ENCODE measurements around the gene CABP7. TPM values are rescaled to one million over a fixed set of nuclear protein-coding genes. Genes with fewer than 3 reads are reported as not detected.

The CABP7 gene
- total and polyA plus RNA-seq, 4 donors = 0.08 TPM; not detected in 3

GRCh38 chr22:29773233-29773632 is 53.4 kb downstream of the CABP7 start:
- Histone ChIP-seq H3K36me3 (ENCODE audit: control insufficient read depth in 4 of 4, insufficient read depth in 3 of 4, low read depth in 1 of 4, low read length in 3 of 4) (peaks cover 0 to 16% (median 11%) of the 10 kb centered on the region in 4 donors), H3K9me3 (ENCODE audit: control insufficient read depth in 4 of 4, low read length in 3 of 4) (no peaks in the 10 kb centered on the region), H3K27ac (ENCODE audit: low read depth in 1 of 2, low read length in 2 of 2) (no peak overlapping the region), H3K9ac (ENCODE audit: low read depth in 1 of 2, low read length in 2 of 2) (no peak overlapping the region), H3K27me3 (ENCODE audit: control insufficient read depth in 4 of 4, insufficient read depth in 4 of 4, low read length in 3 of 4) (no peaks in the 10 kb centered on the region), H3K4me3 (ENCODE audit: low read depth in 1 of 3, low read length in 3 of 3) (no peak overlapping the region), H3K4me1 (ENCODE audit: control insufficient read depth in 4 of 4, insufficient read depth in 4 of 4, low read length in 3 of 4) (peaks cover 0 to 11% (median 5%) of the 10 kb centered on the region in 4 donors)
- no peak for TF ChIP-seq RAD21 (IDR thresholded peaks at IDR 0.05)
- no peak for TF ChIP-seq EGR1 (IDR thresholded peaks at IDR 0.05; ENCODE audit: low read depth in 2 of 2)
- TF ChIP-seq ZBTB33 (IDR thresholded peaks at IDR 0.05) = no peak
- TF ChIP-seq TAF1 (conservative IDR thresholded peaks at IDR 0.05) = no peak
- TF ChIP-seq NR2F2 (IDR thresholded peaks at IDR 0.05) = no peak
- no peak for TF ChIP-seq MAX (IDR thresholded peaks at IDR 0.05)
- TF ChIP-seq FOXA1 (IDR thresholded peaks at IDR 0.05) = no peak
- TF ChIP-seq SP1 (IDR thresholded peaks at IDR 0.05) = no peak
- TF ChIP-seq RXRA (IDR thresholded peaks at IDR 0.05) = no peak
- no peak for TF ChIP-seq YY1 (IDR thresholded peaks at IDR 0.05)
- no peak for TF ChIP-seq HNF4A (conservative IDR thresholded peaks at IDR 0.05)
- no peak for TF ChIP-seq JUND (IDR thresholded peaks at IDR 0.05)
- TF ChIP-seq REST (IDR thresholded peaks at IDR 0.05) = no peak
- DNase-seq (ENCODE audit: low spot score) = no peak
- WGBS = 92% methylated on average over 2 of the region's 2 CpGs

GRCh38 chr22:29780220-29780619 is 60.4 kb downstream of the CABP7 start:
- Histone ChIP-seq H3K9me3 (ENCODE audit: control insufficient read depth in 4 of 4, low read length in 3 of 4) (no peaks in the 10 kb centered on the region), H3K4me3 (ENCODE audit: low read depth in 1 of 3, low read length in 3 of 3) (no peak overlapping the region), H3K36me3 (ENCODE audit: control insufficient read depth in 4 of 4, insufficient read depth in 3 of 4, low read depth in 1 of 4, low read length in 3 of 4) (no peaks in the 10 kb centered on the region), H3K4me1 (ENCODE audit: control insufficient read depth in 4 of 4, insufficient read depth in 4 of 4, low read length in 3 of 4) (peaks cover 15 to 32% (median 24%) of the 10 kb centered on the region in 4 donors), H3K9ac (ENCODE audit: low read depth in 1 of 2, low read length in 2 of 2) (no peak overlapping the region), H3K27me3 (ENCODE audit: control insufficient read depth in 4 of 4, insufficient read depth in 4 of 4, low read length in 3 of 4) (no peaks in the 10 kb centered on the region), H3K27ac (ENCODE audit: low read depth in 1 of 2, low read length in 2 of 2) (no peak overlapping the region)
- WGBS = 94% methylated on average over 5 of the region's 5 CpGs
- no peak for TF ChIP-seq GABPA (IDR thresholded peaks at IDR 0.05 in 1 of 2, conservative IDR thresholded peaks at IDR 0.05 in 1 of 2)
- TF ChIP-seq RAD21 (IDR thresholded peaks at IDR 0.05) = no peak
- no peak for TF ChIP-seq ZBTB33 (IDR thresholded peaks at IDR 0.05)
- TF ChIP-seq NR2F2 (IDR thresholded peaks at IDR 0.05) = no peak
- no peak for TF ChIP-seq FOXA1 (IDR thresholded peaks at IDR 0.05)
- no peak for TF ChIP-seq REST (IDR thresholded peaks at IDR 0.05)
- TF ChIP-seq RXRA (IDR thresholded peaks at IDR 0.05) = no peak
- no peak for TF ChIP-seq MAX (IDR thresholded peaks at IDR 0.05)
- TF ChIP-seq HNF4A (conservative IDR thresholded peaks at IDR 0.05) = no peak
- no peak for TF ChIP-seq YY1 (IDR thresholded peaks at IDR 0.05)
- no peak for TF ChIP-seq CTCF (IDR thresholded peaks at IDR 0.05; ENCODE audit: low read depth, low read length, missing input control)
- no peak for TF ChIP-seq ATF3 (IDR thresholded peaks at IDR 0.05)
- TF ChIP-seq TAF1 (conservative IDR thresholded peaks at IDR 0.05) = no peak
- DNase-seq (ENCODE audit: low spot score) = no peak
